ENCODE results near the gene TNFRSF18.

TNFRSF18 gene

GRCh38 chr1:1223891-1224290 lies 17.5 kb upstream of the TNFRSF18 start:
- TF ChIP-seq CTCF (IDR thresholded peaks at IDR 0.05; ENCODE audit: low read depth, low read length): no peak
- H3K4me3 ChIP-seq (ENCODE audit: low read depth, low read length): no peak overlapping the region

- H3K4me3 ChIP-seq (ENCODE audit: low read depth, low read length): no peak overlapping the region
- TF ChIP-seq CTCF (IDR thresholded peaks at IDR 0.05; ENCODE audit: low read depth, low read length): no peak
Observed at GRCh38 chr1:1223321-1223720, 16.9 kb upstream of the TNFRSF18 start.

GRCh38 chr1:1222575-1223225 lies 16.3 kb upstream of the TNFRSF18 start:
- no peak for TF ChIP-seq CTCF (IDR thresholded peaks at IDR 0.05; ENCODE audit: low read depth, low read length)
- no peak overlapping the region for H3K4me3 ChIP-seq (ENCODE audit: low read depth, low read length)

- no peak overlapping the region for H3K4me3 ChIP-seq (ENCODE audit: low read depth, low read length)
- no peak for TF ChIP-seq CTCF (IDR thresholded peaks at IDR 0.05; ENCODE audit: low read depth, low read length)
Observed at GRCh38 chr1:1221887-1222574, 15.6 kb upstream of the TNFRSF18 start.

- no peak for TF ChIP-seq CTCF (IDR thresholded peaks at IDR 0.05; ENCODE audit: low read depth, low read length)
- no peak overlapping the region for H3K4me3 ChIP-seq (ENCODE audit: low read depth, low read length)
Observed at GRCh38 chr1:1220197-1220596, 13.8 kb upstream of the TNFRSF18 start.

GRCh38 chr1:1219341-1219740 lies 12.9 kb upstream of the TNFRSF18 start:
- TF ChIP-seq CTCF (IDR thresholded peaks at IDR 0.05; ENCODE audit: low read depth, low read length): no peak
- H3K4me3 ChIP-seq (ENCODE audit: low read depth, low read length): no peak overlapping the region

GRCh38 chr1:1218524-1219200 lies 12.3 kb upstream of the TNFRSF18 start:
- no peak overlapping the region for H3K4me3 ChIP-seq (ENCODE audit: low read depth, low read length)
- TF ChIP-seq CTCF (IDR thresholded peaks at IDR 0.05; ENCODE audit: low read depth, low read length): no peak
